GM23248 (cell line): ENCODE data around the gene GAD2. TPM values are rescaled to one million over a fixed set of nuclear protein-coding genes. Genes with fewer than 3 reads are reported as not detected.
"Not testable (repeated sequence)": the region's sequence is repeated elsewhere in the genome, so short reads cannot be mapped to it uniquely, and the experiment has no call there.

Source experiments
- DNase-seq: peaks from one replicate; pipeline ENCODE4 v3.0.0-alpha.2; 2015
- H2AFZ ChIP-seq: fragments of 200-600 bp; sonication (generic); 2 replicates; pipeline ENCODE4 v1.6.1; 2016; ENCODE audit warnings: antibody characterized with exemption
- H3F3A ChIP-seq: fragments of 200-600 bp; sonication (generic); 2 replicates; pipeline ENCODE4 v1.6.1; 2016; ENCODE audit warnings: mild to moderate bottlenecking, antibody characterized with exemption, mixed run types; ENCODE audit not compliant: insufficient read depth
- H3K27ac ChIP-seq: fragments of 200-600 bp; sonication (generic); 2 replicates; pipeline ENCODE4 v1.5.1; 2016; ENCODE audit warnings: mild to moderate bottlenecking
- H3K27me3 ChIP-seq: fragments of 200-600 bp; sonication (generic); replicated peaks from 2 replicates; pipeline ENCODE4 v1.6.1; 2016; ENCODE audit warnings: mild to moderate bottlenecking; ENCODE audit not compliant: insufficient read depth
- H3K36me3 ChIP-seq: fragments of 200-600 bp; sonication (generic); 2 replicates; pipeline ENCODE4 v1.6.1; 2016; ENCODE audit warnings: low read depth, mild to moderate bottlenecking
- H3K4me1 ChIP-seq: fragments of 200-600 bp; sonication (generic); 2 replicates; pipeline ENCODE4 v1.6.1; 2016; ENCODE audit warnings: mild to moderate bottlenecking; ENCODE audit not compliant: insufficient read depth
- H3K4me2 ChIP-seq: fragments of 200-600 bp; sonication (generic); one replicate; pipeline ENCODE4 v1.6.1; 2016; ENCODE audit warnings: mild to moderate bottlenecking; ENCODE audit not compliant: unreplicated experiment
- H3K4me3 ChIP-seq: fragments of 200-600 bp; sonication (generic); 2 replicates; pipeline ENCODE4 v1.5.1; 2016; ENCODE audit warnings: mild to moderate bottlenecking
- H3K79me2 ChIP-seq: fragments of 200-600 bp; sonication (generic); 2 replicates; pipeline ENCODE4 v1.6.1; 2016; ENCODE audit warnings: mild to moderate bottlenecking; ENCODE audit not compliant: insufficient read depth
- H3K9ac ChIP-seq: fragments of 200-600 bp; sonication (generic); 2 replicates; pipeline ENCODE4 v1.6.1; 2016; ENCODE audit warnings: mild to moderate bottlenecking
- H3K9me2 ChIP-seq: fragments of 200-600 bp; sonication (generic); 2 replicates; pipeline ENCODE4 v1.6.1; 2016; ENCODE audit warnings: mixed run types, mild to moderate bottlenecking, moderate library complexity; ENCODE audit not compliant: insufficient read depth
- H3K9me3 ChIP-seq: fragments of 200-600 bp; sonication (generic); one replicate; pipeline ENCODE4 v1.6.1; 2017; ENCODE audit warnings: low read depth
- H4K20me1 ChIP-seq: fragments of 200-600 bp; sonication (generic); 2 replicates; pipeline ENCODE4 v1.6.0; 2016; ENCODE audit not compliant: insufficient read depth
- EZH2 ChIP-seq: fragments of 200-600 bp; sonication (generic); IDR thresholded peaks from 2 replicates; pipeline ENCODE4 v1.6.1; 2018; ENCODE audit warnings: antibody characterized with exemption, mild to moderate bottlenecking; ENCODE audit not compliant: insufficient read depth, poor library complexity, severe bottlenecking
- EZH2phosphoT487 ChIP-seq: fragments of 200-600 bp; sonication (generic); IDR thresholded peaks from 2 replicates; pipeline ENCODE4 v1.6.1; 2018; ENCODE audit warnings: antibody characterized with exemption, moderate library complexity, mild to moderate bottlenecking, low read depth; ENCODE audit not compliant: insufficient read depth
- WGBS, 2 experiments: methylation state at CpG; one replicate each; pipeline ENCODE4 v1.1.6; 2015 to 2017; ENCODE audit warnings: low lambda C conversion rate in 2 of 2, low coverage in 1 of 2; ENCODE audit errors: missing lambda C conversion rate in 2 of 2; 5-methylcytosine and 5-hydroxymethylcytosine counted together
- in situ Hi-C: fragments of 300-500 bp; cut with MboI; formaldehyde crosslinking; loops from 2 replicates; pipeline ENCODE4 v1.15.0; 2020
- polyA plus RNA-seq: library from polyadenylated mRNA; unstranded; fragments of >200 nt; fragmentation: Nextera tagmentation; extraction: Ambion mirVana; gene quantifications from 2 replicates; pipeline ENCODE4 v1.2.1, GENCODE V29; 2016
- total RNA-seq: library from RNA; depleted of rRNA; stranded (reverse); fragments of >200 nt; shearing (Covaris generic); gene quantifications from 2 replicates; pipeline ENCODE4 v1.2.3, GENCODE V29; 2014; rRNA removed

Gene GAD2
- total and polyA plus RNA-seq, 2 experiments from 2014 or later = not detected

DNA sequence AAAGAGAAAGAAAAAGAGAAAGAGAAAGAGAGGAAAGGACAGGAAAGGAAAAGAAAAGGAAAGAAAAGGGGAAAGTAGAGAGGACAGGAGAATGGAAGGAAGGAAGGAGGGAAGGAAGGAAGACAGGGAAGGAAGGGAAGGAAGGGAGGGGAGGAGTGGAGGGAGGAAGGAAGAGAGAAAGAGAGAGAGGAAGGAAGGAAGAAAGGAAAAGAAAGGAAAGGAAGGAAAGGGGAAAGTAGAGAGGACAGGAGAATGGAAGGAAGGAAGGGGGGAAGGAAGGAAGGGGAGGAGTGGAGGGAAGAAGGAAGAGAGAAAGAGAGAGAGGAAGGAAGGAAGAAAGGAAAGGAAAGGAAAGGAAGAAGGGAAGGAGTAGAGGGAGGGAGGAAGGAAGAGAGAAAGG is 125.1 kb downstream of the GAD2 start:
- no peaks in the 10 kb centered on the region for H3K9me2 ChIP-seq
- in situ Hi-C loops = loop anchor here (25.0 kb wide), 1 partner anchor 346 kb away; the partner anchor contains the start of gene PDSS1
- H3K4me3 ChIP-seq = no peak overlapping the region
- TF ChIP-seq EZH2phosphoT487 (no peak), EZH2 (no peak)
- no peaks in the 10 kb centered on the region for H3K4me1 ChIP-seq
- H3F3A ChIP-seq = no peaks in the 10 kb centered on the region
- H3K27ac ChIP-seq = no peak overlapping the region
- H3K9ac ChIP-seq = no peak overlapping the region
- no peak overlapping the region for H2AFZ ChIP-seq
- H4K20me1 ChIP-seq = no peaks in the 10 kb centered on the region
- H3K79me2 ChIP-seq = no peaks in the 10 kb centered on the region
- DNase-seq = no peak
- no peaks in the 10 kb centered on the region for H3K27me3 ChIP-seq
- no peaks in the 10 kb centered on the region for H3K9me3 ChIP-seq
- H3K4me2 ChIP-seq = no peak overlapping the region
- no peaks in the 10 kb centered on the region for H3K36me3 ChIP-seq

DNA sequence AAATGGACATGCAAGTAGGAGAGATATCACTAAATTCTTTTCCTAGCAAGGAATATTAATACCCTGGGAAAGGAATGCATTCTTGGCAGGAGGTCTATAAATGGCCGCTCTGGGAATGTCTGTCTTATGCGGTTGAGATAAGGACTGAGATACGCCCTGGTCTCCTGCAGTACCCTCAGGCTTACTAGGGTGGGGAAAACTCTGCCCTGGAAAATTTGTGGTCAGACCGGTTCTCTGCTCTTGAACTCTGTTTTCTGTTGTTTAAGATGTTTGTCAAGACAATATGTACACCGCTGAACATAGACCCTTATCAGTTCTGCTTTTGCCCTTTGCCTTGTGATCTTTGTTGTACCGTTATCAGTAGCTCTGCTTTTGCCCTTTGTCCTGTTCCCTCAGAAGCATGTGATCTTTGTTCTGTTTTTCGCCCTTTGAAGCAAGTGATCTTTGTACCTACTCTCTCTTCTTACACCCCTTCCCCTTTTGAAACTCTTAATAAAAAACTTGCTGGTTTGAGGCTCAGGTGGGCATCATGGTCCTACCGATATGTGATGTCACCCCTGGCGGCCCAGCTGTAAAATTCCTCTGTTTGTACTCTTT is 132.3 kb downstream of the GAD2 start:
- H4K20me1 ChIP-seq, H3K79me2 ChIP-seq, H3K9me2 ChIP-seq, H3K4me2 ChIP-seq, H2AFZ ChIP-seq, H3K9ac ChIP-seq, DNase-seq, H3K9me3 ChIP-seq, H3K36me3 ChIP-seq, H3K27me3 ChIP-seq, H3K4me3 ChIP-seq, H3K4me1 ChIP-seq, H3F3A ChIP-seq, H3K27ac ChIP-seq: not testable (repeated sequence)
- in situ Hi-C loops = loop anchor here (25.0 kb wide), 1 partner anchor 338 kb away; the partner anchor contains the start of gene PDSS1
- WGBS, 2 experiments = 69 to 70% methylated on average over 9 of the region's 9 CpGs

Other genes starting within 250 kb of the GAD2 start
- 7.3 and 9.4 TPM in 2 replicates for gene APBB1IP, start 221.6 kb downstream of the GAD2 start, total RNA-seq
- 25.0 and 25.1 TPM in 2 replicates for gene APBB1IP, start 221.6 kb downstream of the GAD2 start, polyA plus RNA-seq